ENCODE measurements around the gene MAN2B1. TPM values are rescaled to one million over a fixed set of nuclear protein-coding genes. Genes with fewer than 3 reads are reported as not detected.

Gene MAN2B1
- total and polyA plus RNA-seq, 11 donors, result 16.0 to 135 (median 29.0) TPM

DNA sequence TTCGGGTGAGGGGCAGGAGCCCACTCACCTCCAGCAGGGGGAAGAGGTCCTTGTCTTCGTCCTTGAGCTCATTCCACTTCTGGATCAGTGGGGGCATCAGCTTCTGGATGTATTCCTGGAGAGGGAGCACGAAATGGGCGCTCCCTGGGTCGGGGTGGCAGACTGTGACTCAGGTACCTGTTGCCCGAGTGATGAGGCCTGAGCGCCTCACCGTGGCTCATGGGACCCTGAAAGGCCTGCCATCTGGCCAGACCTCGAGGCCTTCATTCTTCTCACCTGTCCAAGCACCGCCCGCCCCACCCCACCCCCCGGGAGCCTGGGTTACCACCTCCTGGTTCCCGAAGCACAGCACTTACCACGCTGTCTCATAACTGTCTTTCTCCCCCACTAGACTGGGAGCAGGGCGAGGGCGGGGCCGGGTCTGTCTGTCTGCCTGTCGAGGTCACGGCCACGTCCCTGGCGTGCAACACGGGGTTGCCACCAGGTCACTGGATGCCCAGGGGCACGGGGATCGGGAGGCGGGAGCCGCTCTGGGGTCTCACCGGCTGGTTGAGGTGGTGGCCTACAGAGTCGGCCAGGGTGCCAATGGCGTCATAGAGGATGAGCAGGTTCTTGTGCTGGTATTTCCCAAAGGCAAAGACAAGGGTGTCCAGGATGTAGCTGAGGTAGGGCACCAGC, 39.3 kb upstream of the MAN2B1 start:
- intact Hi-C loops (cut with DNase I), result no loop called here
- WGBS, 4 donors, result 91 to 96% (median 94%) methylated on average over 27 to 29 of the region's 29 CpGs
- H3K27me3 ChIP-seq, result no peaks in the 10 kb centered on the region

DNA sequence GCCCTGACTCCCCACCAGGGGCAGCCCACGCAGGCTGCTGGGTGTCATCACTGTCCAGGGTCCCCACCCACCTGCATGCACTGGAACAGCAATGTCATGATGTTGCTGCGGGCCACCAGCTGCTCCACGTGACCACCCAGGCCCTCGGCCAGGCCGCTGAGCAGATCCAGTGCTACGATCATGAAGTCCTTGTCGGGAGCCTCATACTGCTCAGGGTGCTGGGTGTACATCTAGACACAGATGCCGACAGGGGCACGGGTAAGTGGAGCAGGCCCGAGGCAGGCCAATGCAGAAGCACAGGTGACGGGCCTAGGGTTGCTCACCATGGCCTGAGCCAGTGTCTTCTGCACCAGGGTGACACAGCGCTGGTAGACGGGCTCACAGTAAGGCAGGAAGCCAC, 38.6 kb upstream of the MAN2B1 start:
- Histone ChIP-seq H3K27ac (no peak overlapping the region), H3K9me3 (no peaks in the 10 kb centered on the region), H3K36me3 (peaks cover 0 to 100% (median 98%) of the 10 kb centered on the region in 9 donors), H3K27me3 (no peaks in the 10 kb centered on the region), H3K4me3 (no peak overlapping the region), H3K4me1 (no peaks in the 10 kb centered on the region)
- WGBS, 4 donors, result 93 to 96% (median 94%) methylated on average over 11 to 13 of the region's 13 CpGs
- DNase-seq (no peak), ATAC-seq (no peak)
- TF ChIP-seq POLR2A (IDR thresholded peaks at IDR 0.05), result no peak
- TF ChIP-seq, protein P1, sequence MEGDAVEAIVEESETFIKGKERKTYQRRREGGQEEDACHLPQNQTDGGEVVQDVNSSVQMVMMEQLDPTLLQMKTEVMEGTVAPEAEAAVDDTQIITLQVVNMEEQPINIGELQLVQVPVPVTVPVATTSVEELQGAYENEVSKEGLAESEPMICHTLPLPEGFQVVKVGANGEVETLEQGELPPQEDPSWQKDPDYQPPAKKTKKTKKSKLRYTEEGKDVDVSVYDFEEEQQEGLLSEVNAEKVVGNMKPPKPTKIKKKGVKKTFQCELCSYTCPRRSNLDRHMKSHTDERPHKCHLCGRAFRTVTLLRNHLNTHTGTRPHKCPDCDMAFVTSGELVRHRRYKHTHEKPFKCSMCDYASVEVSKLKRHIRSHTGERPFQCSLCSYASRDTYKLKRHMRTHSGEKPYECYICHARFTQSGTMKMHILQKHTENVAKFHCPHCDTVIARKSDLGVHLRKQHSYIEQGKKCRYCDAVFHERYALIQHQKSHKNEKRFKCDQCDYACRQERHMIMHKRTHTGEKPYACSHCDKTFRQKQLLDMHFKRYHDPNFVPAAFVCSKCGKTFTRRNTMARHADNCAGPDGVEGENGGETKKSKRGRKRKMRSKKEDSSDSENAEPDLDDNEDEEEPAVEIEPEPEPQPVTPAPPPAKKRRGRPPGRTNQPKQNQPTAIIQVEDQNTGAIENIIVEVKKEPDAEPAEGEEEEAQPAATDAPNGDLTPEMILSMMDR (IDR thresholded peaks at IDR 0.05), result no peak
- intact Hi-C loops (cut with DNase I), result no loop called here

More for the DNA sequence above, 39.3 kb upstream of the MAN2B1 start:
- Histone ChIP-seq H3K9me3 (no peaks in the 10 kb centered on the region), H3K36me3 (peaks cover 0 to 100% (median 98%) of the 10 kb centered on the region in 9 donors), H3K4me1 (no peaks in the 10 kb centered on the region), H3K4me3 (no peak overlapping the region), H3K27ac (no peak overlapping the region)
- DNase-seq (no peak), ATAC-seq (no peak)
- TF ChIP-seq, protein P1 (IDR thresholded peaks at IDR 0.05), result no peak
- TF ChIP-seq POLR2A (IDR thresholded peaks at IDR 0.05), result no peak

DNA sequence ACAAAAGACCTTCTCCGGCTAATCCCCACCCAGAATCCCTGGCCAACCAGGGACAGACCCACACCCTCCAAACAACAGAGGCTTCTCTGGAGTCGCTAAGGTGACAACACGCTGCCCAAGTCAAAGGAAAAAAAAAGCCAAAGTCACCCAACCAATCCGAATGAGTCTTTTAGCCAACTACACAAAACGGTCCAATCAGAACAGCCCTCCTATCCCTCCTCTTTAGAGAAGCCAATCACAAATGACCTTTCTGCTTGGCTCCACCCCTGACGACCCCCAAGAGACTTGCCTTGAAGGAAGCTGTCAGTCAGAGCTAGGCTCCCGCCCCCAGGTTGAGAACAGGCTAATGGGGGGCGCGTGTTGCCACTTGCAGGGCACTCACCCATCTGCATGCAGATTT, 36.5 kb upstream of the MAN2B1 start:
- H3K36me3 ChIP-seq, result peaks cover 0 to 98% (median 90%) of the 10 kb centered on the region in 9 donors
- H3K27me3 ChIP-seq, result no peaks in the 10 kb centered on the region
- DNase-seq (no peak), ATAC-seq (no peak)
- TF ChIP-seq, protein P1 (IDR thresholded peaks at IDR 0.05), result no peak
- TF ChIP-seq POLR2A (IDR thresholded peaks at IDR 0.05), result no peak
- WGBS, 4 donors, result 56 to 72% (median 62%) methylated on average over 9 of the region's 9 CpGs
- no peak overlapping the region for H3K4me3 ChIP-seq
- intact Hi-C loops (cut with DNase I), result no loop called here
- H3K4me1 ChIP-seq, result no peaks in the 10 kb centered on the region
- H3K27ac ChIP-seq, result no peak overlapping the region
- no peaks in the 10 kb centered on the region for H3K9me3 ChIP-seq

DNA sequence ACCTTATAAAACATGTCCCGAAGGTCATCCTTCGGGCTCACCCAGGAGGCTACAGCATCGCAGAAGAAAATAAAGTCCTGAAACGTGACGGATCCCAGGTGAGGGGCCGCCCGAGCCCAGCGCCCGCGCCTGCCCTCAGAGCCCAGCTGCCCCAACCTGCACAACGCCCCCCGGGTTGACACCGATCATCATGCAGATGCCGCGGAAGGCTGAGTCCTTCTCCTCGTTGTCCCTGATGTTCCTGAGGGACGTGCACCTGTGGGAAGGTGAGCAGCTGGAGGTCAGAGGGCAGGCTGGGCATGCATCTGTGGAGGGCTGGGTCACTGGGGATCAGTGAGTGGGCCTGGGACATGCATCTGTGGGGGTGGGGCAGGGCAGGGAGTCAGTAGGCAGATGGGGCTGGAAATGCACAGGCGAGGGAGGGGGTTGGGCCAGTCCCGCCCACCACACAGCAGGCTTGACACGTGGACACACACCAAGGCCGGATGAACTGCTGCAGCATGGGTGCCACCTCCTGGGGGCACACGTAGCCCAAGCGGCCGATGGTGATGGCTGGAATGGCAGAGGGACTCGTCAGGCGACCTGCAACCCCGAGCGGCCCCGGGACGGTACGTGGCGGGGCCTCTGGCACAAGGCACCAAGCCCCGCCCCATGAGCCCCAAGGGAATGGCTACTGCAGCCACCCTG, 35.2 kb upstream of the MAN2B1 start:
- Histone ChIP-seq H3K36me3 (peaks cover 0 to 88% (median 78%) of the 10 kb centered on the region in 9 donors), H3K4me1 (peaks cover 0 to 7% (median 4%) of the 10 kb centered on the region in 12 donors), H3K27me3 (no peaks in the 10 kb centered on the region), H3K27ac (no peak overlapping the region), H3K9me3 (no peaks in the 10 kb centered on the region), H3K4me3 (no peak overlapping the region)
- DNase-seq (no peak), ATAC-seq (no peak)
- no peak for TF ChIP-seq POLR2A (IDR thresholded peaks at IDR 0.05)
- TF ChIP-seq, protein P1 (IDR thresholded peaks at IDR 0.05), result no peak
- intact Hi-C loops (cut with DNase I), result no loop called here
- 90 to 92% (median 91%) methylated on average over 22 to 33 of the region's 33 CpGs for WGBS, 4 donors
